H9 (cell line): ENCODE measurements around the gene CTSH. TPM values are rescaled to one million over a fixed set of nuclear protein-coding genes. Genes with fewer than 3 reads are reported as not detected.

Experiments used
- DNase-seq: peaks from one replicate; pipeline ENCODE4 v3.0.0-alpha.2; 2017
- H2AFZ ChIP-seq: one replicate; pipeline ENCODE4 v1.6.1; 2013; ENCODE audit warnings: mild to moderate bottlenecking, low read length, control low read depth, moderate library complexity
- H2AK5ac ChIP-seq: 2 replicates; pipeline ENCODE4 v1.6.1; 2013; ENCODE audit warnings: low read length, control low read depth, mixed read lengths; ENCODE audit not compliant: insufficient read length
- H2BK120ac ChIP-seq: one replicate; pipeline ENCODE4 v1.6.1; 2013; ENCODE audit warnings: low read depth, mild to moderate bottlenecking, low read length, control low read depth, inconsistent platforms; ENCODE audit not compliant: poor library complexity, severe bottlenecking
- H2BK12ac ChIP-seq: 2 replicates; pipeline ENCODE4 v1.6.1; 2013; ENCODE audit warnings: low read length, control low read depth, mixed read lengths, low read depth; ENCODE audit not compliant: insufficient read length
- H2BK15ac ChIP-seq: 2 replicates; pipeline ENCODE4 v1.6.1; 2013; ENCODE audit warnings: low read depth, low read length, control low read depth
- H2BK20ac ChIP-seq: one replicate; pipeline ENCODE4 v1.6.1; 2013; ENCODE audit warnings: low read depth, mild to moderate bottlenecking, low read length, control low read depth, inconsistent platforms; ENCODE audit not compliant: poor library complexity, severe bottlenecking
- H2BK5ac ChIP-seq: 2 replicates; pipeline ENCODE4 v1.6.1; 2013; ENCODE audit warnings: low read length, control low read depth, mixed read lengths; ENCODE audit not compliant: insufficient read length
- H3K14ac ChIP-seq: 2 replicates; pipeline ENCODE4 v1.6.1; 2013; ENCODE audit warnings: low read length, control low read depth; ENCODE audit not compliant: insufficient read depth
- H3K18ac ChIP-seq: 2 replicates; pipeline ENCODE4 v1.6.1; 2013; ENCODE audit warnings: low read depth, mild to moderate bottlenecking, mixed read lengths, low read length, control low read depth; ENCODE audit not compliant: insufficient read length
- H3K23ac ChIP-seq: 2 replicates; pipeline ENCODE4 v1.6.1; 2013; ENCODE audit warnings: low read length, control low read depth, mixed read lengths, low read depth; ENCODE audit not compliant: insufficient read length
- H3K23me2 ChIP-seq: 2 replicates; pipeline ENCODE4 v1.6.1; 2013; ENCODE audit warnings: low read depth, mild to moderate bottlenecking, mixed read lengths, low read length, control low read depth; ENCODE audit not compliant: insufficient read length, poor library complexity, severe bottlenecking
- H3K27ac ChIP-seq: 2 replicates; pipeline ENCODE4 v1.5.1; 2013; ENCODE audit warnings: low read length, control low read depth, mixed read lengths, low read depth; ENCODE audit not compliant: insufficient read length
- H3K27me3 ChIP-seq: 2 replicates; pipeline ENCODE4 v1.6.1; 2013; ENCODE audit warnings: low read length, control low read depth, inconsistent platforms; ENCODE audit not compliant: insufficient read depth
- H3K4ac ChIP-seq: 2 replicates; pipeline ENCODE4 v1.6.1; 2013; ENCODE audit warnings: low read depth, mild to moderate bottlenecking, control low read depth, inconsistent platforms, low read length, moderate library complexity
- H3K4me1 ChIP-seq: 2 replicates; pipeline ENCODE4 v1.6.1; 2013; ENCODE audit warnings: low read length, control low read depth, inconsistent platforms; ENCODE audit not compliant: insufficient read depth
- H3K4me2 ChIP-seq: 2 replicates; pipeline ENCODE4 v1.6.1; 2013; ENCODE audit warnings: low read length, control low read depth, mixed read lengths; ENCODE audit not compliant: insufficient read length, insufficient read depth
- H3K56ac ChIP-seq: 2 replicates; pipeline ENCODE4 v1.6.1; 2013; ENCODE audit warnings: low read depth, mild to moderate bottlenecking, mixed read lengths, low read length, control low read depth; ENCODE audit not compliant: insufficient read length
- H3K79me1 ChIP-seq: 2 replicates; pipeline ENCODE4 v1.6.1; 2013; ENCODE audit warnings: low read depth, mild to moderate bottlenecking, moderate library complexity, low read length, control low read depth, inconsistent platforms; ENCODE audit not compliant: insufficient read depth, poor library complexity, severe bottlenecking
- H3K79me2 ChIP-seq: 2 replicates; pipeline ENCODE4 v1.6.1; 2013; ENCODE audit warnings: low read length, control low read depth, inconsistent platforms; ENCODE audit not compliant: insufficient read depth
- H3K9ac ChIP-seq: 2 replicates; pipeline ENCODE4 v1.6.1; 2013; ENCODE audit warnings: low read length, control low read depth, mixed read lengths; ENCODE audit not compliant: insufficient read length; ENCODE audit errors: extremely low read depth
- H3K9me3 ChIP-seq: one replicate; pipeline ENCODE4 v1.6.1; 2013; ENCODE audit warnings: low read depth, low read length, inconsistent platforms; ENCODE audit not compliant: control insufficient read depth
- H3T11ph ChIP-seq: one replicate; pipeline ENCODE4 v1.6.1; 2013; ENCODE audit warnings: mild to moderate bottlenecking, low read length, control low read depth, inconsistent platforms
- H4K20me1 ChIP-seq: one replicate; pipeline ENCODE4 v1.6.1; 2013; ENCODE audit not compliant: control insufficient read depth, insufficient read length, insufficient read depth
- H4K5ac ChIP-seq: 2 replicates; pipeline ENCODE4 v1.6.1; 2013; ENCODE audit warnings: low read depth, mild to moderate bottlenecking, mixed read lengths, low read length, control low read depth; ENCODE audit not compliant: insufficient read length
- H4K8ac ChIP-seq: replicated peaks from 2 replicates; pipeline ENCODE4 v1.6.1; 2013; ENCODE audit warnings: low read length, control low read depth, mixed read lengths, low read depth; ENCODE audit not compliant: insufficient read length
- H4K91ac ChIP-seq: 2 replicates; pipeline ENCODE4 v1.6.1; 2013; ENCODE audit warnings: low read depth, mild to moderate bottlenecking, moderate library complexity, mixed read lengths, low read length, control low read depth; ENCODE audit not compliant: insufficient read length
- H3K27ac Mint-ChIP-seq, 3 experiments: 2 replicates in 2 of 3; 3 replicates in 1 of 3; pipeline ENCODE4 v1.8.0; 2020 to 2021; ENCODE audit warnings: mixed read lengths in 3 of 3, mild to moderate bottlenecking in 1 of 3, moderate library complexity in 1 of 3
- H3K27me3 Mint-ChIP-seq: 2 replicates; pipeline ENCODE4 v1.8.0; 2021; ENCODE audit warnings: low read depth, mild to moderate bottlenecking, moderate library complexity, mixed read lengths
- H3K36me3 Mint-ChIP-seq, 3 experiments: 2 replicates in 2 of 3; 3 replicates in 1 of 3; pipeline ENCODE4 v1.8.0; 2020 to 2021; ENCODE audit warnings: low read depth in 3 of 3, mixed read lengths in 3 of 3; ENCODE audit not compliant: insufficient read depth in 1 of 3
- H3K4me1 Mint-ChIP-seq, 2 experiments: 2 replicates each; pipeline ENCODE4 v1.8.0; 2020; ENCODE audit warnings: mixed read lengths in 2 of 2
- H3K4me3 Mint-ChIP-seq, 2 experiments: 2 replicates in 1 of 2; 3 replicates in 1 of 2; pipeline ENCODE4 v1.8.0; 2020 to 2021; ENCODE audit warnings: mild to moderate bottlenecking in 2 of 2, mixed read lengths in 2 of 2, moderate library complexity in 1 of 2
- H3K9me3 Mint-ChIP-seq, 2 experiments: 2 replicates in 1 of 2; 3 replicates in 1 of 2; pipeline ENCODE4 v1.8.0; 2020; ENCODE audit warnings: mild to moderate bottlenecking in 2 of 2, mixed read lengths in 2 of 2, moderate library complexity in 1 of 2
- CTCF ChIP-seq: fragments of 200-600 bp; sonication (generic); conservative IDR thresholded peaks from 3 replicates; pipeline ENCODE4 v1.8.0; 2021; ENCODE audit warnings: antibody characterized with exemption, mild to moderate bottlenecking
- WGBS: extraction: QIAGEN DNeasy Blood & Tissue Kit; methylation state at CpG from one replicate; pipeline ENCODE4 v1.1.7; 2013; ENCODE audit warnings: missing lambda C conversion rate, low lambda C conversion rate, mixed read lengths; ENCODE audit not compliant: insufficient read length; ENCODE audit errors: extremely low coverage; 5-methylcytosine and 5-hydroxymethylcytosine counted together
- total RNA-seq: library from RNA; stranded (reverse); gene quantifications from 2 replicates; pipeline ENCODE4 v1.2.1, GENCODE V29; 2021

The CTSH gene
- total RNA-seq, 1 experiment from 2014 or later: 15.5 TPM

- Mint-ChIP-seq H3K36me3 (no peaks in the 10 kb centered on the region; a peak in 1 of 7 replicates), H3K27me3 (peaks cover 3% of the 10 kb centered on the region; the same call in 1 of the 2 replicates), H3K9me3 (peaks cover 0 to 3% of the 10 kb centered on the region in 2 experiments; a peak in 2 of 5 replicates), H3K4me3 (no peak overlapping the region), H3K27ac (no peak overlapping the region), H3K4me1 (peaks cover 6 to 11% of the 10 kb centered on the region in 2 experiments)
- Histone ChIP-seq H3K23me2 (no peaks in the 10 kb centered on the region), H4K91ac (no peak overlapping the region), H3K14ac (no peak overlapping the region), H2BK20ac (peak overlapping the region; percentile 83), H3K18ac (no peak overlapping the region), H2AK5ac (no peak overlapping the region), H2BK120ac (no peak overlapping the region), H2BK5ac (no peak overlapping the region), H3K4me2 (no peak overlapping the region), H3K27me3 (no peaks in the 10 kb centered on the region), H4K20me1 (no peaks in the 10 kb centered on the region), H2AFZ (no peak overlapping the region), H4K8ac (no peak overlapping the region), H3K56ac (no peak overlapping the region), H3K9ac (no peak overlapping the region), H3T11ph (no peak overlapping the region), H3K79me1 (no peaks in the 10 kb centered on the region), H3K4ac (no peak overlapping the region), H3K23ac (no peak overlapping the region), H2BK15ac (no peak overlapping the region), H3K79me2 (no peaks in the 10 kb centered on the region), H3K27ac (no peak overlapping the region), H3K9me3 (no peaks in the 10 kb centered on the region), H2BK12ac (no peak overlapping the region), H4K5ac (no peak overlapping the region), H3K4me1 (peaks cover 5% of the 10 kb centered on the region; the same call in 1 of the 2 replicates)
- WGBS: no CpG with 5 or more reads among the region's 6 CpGs
- DNase-seq: no peak
- no peak for TF ChIP-seq CTCF
Observed at GRCh38 chr15:78960308-78960707, 15.5 kb upstream of the CTSH start.
